ENCODE data around the gene C11orf97. TPM values are rescaled to one million over a fixed set of nuclear protein-coding genes. Genes with fewer than 3 reads are reported as not detected.
A peak's percentile ranks its signal among the peaks of the same experiment; 100 is the strongest.

C11orf97 gene
- total and polyA plus RNA-seq, 9 of the 15 experiments (the other 6 are each of a cell fraction or from before 2014, with no cell fraction given): not detected

DNA sequence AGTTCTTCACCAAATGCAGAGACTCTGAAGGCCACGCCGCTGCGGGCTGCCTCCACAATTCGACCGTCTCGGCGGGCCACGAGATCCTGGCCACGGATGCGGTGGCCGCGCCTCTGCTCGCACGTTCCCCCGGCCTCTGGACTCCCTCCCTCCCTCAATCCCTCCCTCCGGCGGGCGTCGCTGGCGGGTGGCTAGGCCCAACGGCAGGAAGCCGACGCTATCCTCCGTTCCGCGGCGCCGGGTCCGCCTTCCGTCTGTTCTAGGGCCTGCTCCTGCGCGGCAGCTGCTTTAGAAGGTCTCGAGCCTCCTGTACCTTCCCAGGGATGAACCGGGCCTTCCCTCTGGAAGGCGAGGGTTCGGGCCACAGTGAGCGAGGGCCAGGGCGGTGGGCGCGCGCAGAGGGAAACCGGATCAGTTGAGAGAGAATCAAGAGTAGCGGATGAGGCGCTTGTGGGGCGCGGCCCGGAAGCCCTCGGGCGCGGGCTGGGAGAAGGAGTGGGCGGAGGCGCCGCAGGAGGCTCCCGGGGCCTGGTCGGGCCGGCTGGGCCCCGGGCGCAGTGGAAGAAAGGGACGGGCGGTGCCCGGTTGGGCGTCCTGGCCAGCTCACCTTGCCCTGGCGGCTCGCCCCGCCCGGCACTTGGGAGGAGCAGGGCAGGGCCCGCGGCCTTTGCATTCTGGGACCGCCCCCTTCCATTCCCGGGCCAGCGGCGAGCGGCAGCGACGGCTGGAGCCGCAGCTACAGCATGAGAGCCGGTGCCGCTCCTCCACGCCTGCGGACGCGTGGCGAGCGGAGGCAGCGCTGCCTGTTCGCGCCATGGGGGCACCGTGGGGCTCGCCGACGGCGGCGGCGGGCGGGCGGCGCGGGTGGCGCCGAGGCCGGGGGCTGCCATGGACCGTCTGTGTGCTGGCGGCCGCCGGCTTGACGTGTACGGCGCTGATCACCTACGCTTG lies 31.7 kb downstream of the C11orf97 start, which contains the start of gene FUT4 (continued):
- TF ChIP-seq, protein P1, sequence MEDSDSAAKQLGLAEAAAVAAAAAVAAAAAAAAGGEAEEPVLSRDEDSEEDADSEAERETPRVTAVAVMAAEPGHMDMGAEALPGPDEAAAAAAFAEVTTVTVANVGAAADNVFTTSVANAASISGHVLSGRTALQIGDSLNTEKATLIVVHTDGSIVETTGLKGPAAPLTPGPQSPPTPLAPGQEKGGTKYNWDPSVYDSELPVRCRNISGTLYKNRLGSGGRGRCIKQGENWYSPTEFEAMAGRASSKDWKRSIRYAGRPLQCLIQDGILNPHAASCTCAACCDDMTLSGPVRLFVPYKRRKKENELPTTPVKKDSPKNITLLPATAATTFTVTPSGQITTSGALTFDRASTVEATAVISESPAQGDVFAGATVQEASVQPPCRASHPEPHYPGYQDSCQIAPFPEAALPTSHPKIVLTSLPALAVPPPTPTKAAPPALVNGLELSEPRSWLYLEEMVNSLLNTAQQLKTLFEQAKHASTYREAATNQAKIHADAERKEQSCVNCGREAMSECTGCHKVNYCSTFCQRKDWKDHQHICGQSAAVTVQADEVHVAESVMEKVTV (CRISPR knock-in tag; IDR thresholded peaks at IDR 0.05): 0 out of 2 replicates have a peak, but pooled peaks have one; percentile 7
- TF ChIP-seq ZSCAN29 (IDR thresholded peaks at IDR 0.05): peak; percentile 68; the same call in 1 of the 2 replicates
- TF ChIP-seq, protein P2, sequence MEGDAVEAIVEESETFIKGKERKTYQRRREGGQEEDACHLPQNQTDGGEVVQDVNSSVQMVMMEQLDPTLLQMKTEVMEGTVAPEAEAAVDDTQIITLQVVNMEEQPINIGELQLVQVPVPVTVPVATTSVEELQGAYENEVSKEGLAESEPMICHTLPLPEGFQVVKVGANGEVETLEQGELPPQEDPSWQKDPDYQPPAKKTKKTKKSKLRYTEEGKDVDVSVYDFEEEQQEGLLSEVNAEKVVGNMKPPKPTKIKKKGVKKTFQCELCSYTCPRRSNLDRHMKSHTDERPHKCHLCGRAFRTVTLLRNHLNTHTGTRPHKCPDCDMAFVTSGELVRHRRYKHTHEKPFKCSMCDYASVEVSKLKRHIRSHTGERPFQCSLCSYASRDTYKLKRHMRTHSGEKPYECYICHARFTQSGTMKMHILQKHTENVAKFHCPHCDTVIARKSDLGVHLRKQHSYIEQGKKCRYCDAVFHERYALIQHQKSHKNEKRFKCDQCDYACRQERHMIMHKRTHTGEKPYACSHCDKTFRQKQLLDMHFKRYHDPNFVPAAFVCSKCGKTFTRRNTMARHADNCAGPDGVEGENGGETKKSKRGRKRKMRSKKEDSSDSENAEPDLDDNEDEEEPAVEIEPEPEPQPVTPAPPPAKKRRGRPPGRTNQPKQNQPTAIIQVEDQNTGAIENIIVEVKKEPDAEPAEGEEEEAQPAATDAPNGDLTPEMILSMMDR (IDR thresholded peaks at IDR 0.05 in 2 of 3, conservative IDR thresholded peaks at IDR 0.05 in 1 of 3; ENCODE audit: insufficient read depth in 2 of 3, low read depth in 1 of 3, low read length in 3 of 3): 0 out of 6 replicates have a peak, but pooled peaks of 1 of the 3 experiments have one; percentile 1
- TF ChIP-seq ZNF282 (CRISPR knock-in tag; IDR thresholded peaks at IDR 0.05): peak; percentile 41; the same call in 1 of the 2 replicates
- peak; percentile 32 for TF ChIP-seq SAP30 (IDR thresholded peaks at IDR 0.05; ENCODE audit: borderline replicate concordance, insufficient read depth, low read depth, low read length, poor library complexity, severe bottlenecking)
- 0 out of 2 replicates have a peak, but pooled peaks have one; percentile 17 for TF ChIP-seq ARID2 (IDR thresholded peaks at IDR 0.05)
- TF ChIP-seq CBFA2T3 (IDR thresholded peaks at IDR 0.05): 0 out of 2 replicates have a peak, but pooled peaks have one; percentile 10
- TF ChIP-seq ZNF263 (CRISPR knock-in tag; IDR thresholded peaks at IDR 0.05; ENCODE audit: borderline replicate concordance): peak; percentile 58; the same call in 1 of the 2 replicates
- TF ChIP-seq, protein P3, sequence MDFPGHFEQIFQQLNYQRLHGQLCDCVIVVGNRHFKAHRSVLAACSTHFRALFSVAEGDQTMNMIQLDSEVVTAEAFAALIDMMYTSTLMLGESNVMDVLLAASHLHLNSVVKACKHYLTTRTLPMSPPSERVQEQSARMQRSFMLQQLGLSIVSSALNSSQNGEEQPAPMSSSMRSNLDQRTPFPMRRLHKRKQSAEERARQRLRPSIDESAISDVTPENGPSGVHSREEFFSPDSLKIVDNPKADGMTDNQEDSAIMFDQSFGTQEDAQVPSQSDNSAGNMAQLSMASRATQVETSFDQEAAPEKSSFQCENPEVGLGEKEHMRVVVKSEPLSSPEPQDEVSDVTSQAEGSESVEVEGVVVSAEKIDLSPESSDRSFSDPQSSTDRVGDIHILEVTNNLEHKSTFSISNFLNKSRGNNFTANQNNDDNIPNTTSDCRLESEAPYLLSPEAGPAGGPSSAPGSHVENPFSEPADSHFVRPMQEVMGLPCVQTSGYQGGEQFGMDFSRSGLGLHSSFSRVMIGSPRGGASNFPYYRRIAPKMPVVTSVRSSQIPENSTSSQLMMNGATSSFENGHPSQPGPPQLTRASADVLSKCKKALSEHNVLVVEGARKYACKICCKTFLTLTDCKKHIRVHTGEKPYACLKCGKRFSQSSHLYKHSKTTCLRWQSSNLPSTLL (IDR thresholded peaks at IDR 0.05): no peak
- TF ChIP-seq FUS (optimal IDR thresholded peaks at IDR 0.05; ENCODE audit: low read depth, low read length): no peak
- TF ChIP-seq SMAD4 (CRISPR knock-in tag; conservative IDR thresholded peaks at IDR 0.05): peak; percentile 83
- peak; percentile 74 for TF ChIP-seq KDM5B (IDR thresholded peaks at IDR 0.05; ENCODE audit: insufficient replicate concordance, low read depth, low read length)
- no peak for TF ChIP-seq RFX5 (IDR thresholded peaks at IDR 0.05; ENCODE audit: low read depth, low read length)
- TF ChIP-seq POLR2A (conservative IDR thresholded peaks at IDR 0.05): peak; percentile 91
- TF ChIP-seq, protein P4, sequence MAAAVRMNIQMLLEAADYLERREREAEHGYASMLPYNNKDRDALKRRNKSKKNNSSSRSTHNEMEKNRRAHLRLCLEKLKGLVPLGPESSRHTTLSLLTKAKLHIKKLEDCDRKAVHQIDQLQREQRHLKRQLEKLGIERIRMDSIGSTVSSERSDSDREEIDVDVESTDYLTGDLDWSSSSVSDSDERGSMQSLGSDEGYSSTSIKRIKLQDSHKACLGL (CRISPR knock-in tag; IDR thresholded peaks at IDR 0.05; ENCODE audit: borderline replicate concordance, poor library complexity, severe bottlenecking): no peak
- TF ChIP-seq U2AF2 (optimal IDR thresholded peaks at IDR 0.05; ENCODE audit: low read depth, low read length): no peak
- TF ChIP-seq, protein P5, sequence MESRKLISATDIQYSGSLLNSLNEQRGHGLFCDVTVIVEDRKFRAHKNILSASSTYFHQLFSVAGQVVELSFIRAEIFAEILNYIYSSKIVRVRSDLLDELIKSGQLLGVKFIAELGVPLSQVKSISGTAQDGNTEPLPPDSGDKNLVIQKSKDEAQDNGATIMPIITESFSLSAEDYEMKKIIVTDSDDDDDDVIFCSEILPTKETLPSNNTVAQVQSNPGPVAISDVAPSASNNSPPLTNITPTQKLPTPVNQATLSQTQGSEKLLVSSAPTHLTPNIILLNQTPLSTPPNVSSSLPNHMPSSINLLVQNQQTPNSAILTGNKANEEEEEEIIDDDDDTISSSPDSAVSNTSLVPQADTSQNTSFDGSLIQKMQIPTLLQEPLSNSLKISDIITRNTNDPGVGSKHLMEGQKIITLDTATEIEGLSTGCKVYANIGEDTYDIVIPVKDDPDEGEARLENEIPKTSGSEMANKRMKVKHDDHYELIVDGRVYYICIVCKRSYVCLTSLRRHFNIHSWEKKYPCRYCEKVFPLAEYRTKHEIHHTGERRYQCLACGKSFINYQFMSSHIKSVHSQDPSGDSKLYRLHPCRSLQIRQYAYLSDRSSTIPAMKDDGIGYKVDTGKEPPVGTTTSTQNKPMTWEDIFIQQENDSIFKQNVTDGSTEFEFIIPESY (CRISPR knock-in tag; IDR thresholded peaks at IDR 0.05): peak; percentile 2; the same call in 1 of the 2 replicates
